ENCODE results near the gene CNTN2.

DNA sequence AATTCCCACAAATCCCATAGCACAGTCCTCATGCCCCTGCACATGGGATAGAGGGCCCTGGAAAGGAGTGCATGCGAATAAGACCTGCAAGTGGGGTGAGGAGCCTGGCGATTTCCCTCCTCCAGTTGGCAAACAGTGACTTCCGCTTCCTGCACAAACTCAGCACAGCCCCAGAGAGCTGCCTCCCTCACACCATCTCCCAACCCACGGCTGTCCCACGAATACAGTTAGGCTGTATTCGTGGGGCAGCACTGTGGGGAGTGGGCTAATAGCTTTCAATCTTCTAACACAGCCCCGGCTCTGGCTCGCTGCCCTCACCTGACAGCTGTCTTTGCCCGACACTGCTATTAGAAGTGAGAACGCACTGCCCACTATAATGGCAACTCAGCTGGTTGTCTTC lies 28.2 kb upstream of the CNTN2 start:
- TF ChIP-seq, protein P1, sequence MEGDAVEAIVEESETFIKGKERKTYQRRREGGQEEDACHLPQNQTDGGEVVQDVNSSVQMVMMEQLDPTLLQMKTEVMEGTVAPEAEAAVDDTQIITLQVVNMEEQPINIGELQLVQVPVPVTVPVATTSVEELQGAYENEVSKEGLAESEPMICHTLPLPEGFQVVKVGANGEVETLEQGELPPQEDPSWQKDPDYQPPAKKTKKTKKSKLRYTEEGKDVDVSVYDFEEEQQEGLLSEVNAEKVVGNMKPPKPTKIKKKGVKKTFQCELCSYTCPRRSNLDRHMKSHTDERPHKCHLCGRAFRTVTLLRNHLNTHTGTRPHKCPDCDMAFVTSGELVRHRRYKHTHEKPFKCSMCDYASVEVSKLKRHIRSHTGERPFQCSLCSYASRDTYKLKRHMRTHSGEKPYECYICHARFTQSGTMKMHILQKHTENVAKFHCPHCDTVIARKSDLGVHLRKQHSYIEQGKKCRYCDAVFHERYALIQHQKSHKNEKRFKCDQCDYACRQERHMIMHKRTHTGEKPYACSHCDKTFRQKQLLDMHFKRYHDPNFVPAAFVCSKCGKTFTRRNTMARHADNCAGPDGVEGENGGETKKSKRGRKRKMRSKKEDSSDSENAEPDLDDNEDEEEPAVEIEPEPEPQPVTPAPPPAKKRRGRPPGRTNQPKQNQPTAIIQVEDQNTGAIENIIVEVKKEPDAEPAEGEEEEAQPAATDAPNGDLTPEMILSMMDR (IDR thresholded peaks at IDR 0.05), result no peak
- no peak for TF ChIP-seq POLR2A (IDR thresholded peaks at IDR 0.05)
- TF ChIP-seq EP300 (IDR thresholded peaks at IDR 0.05), result no peak

All from ovary (tissue), 3 donors.